Esophagus squamous epithelium (tissue), 5 donors: ENCODE results near the gene CBFA2T3. TPM values are rescaled to one million over a fixed set of nuclear protein-coding genes. Genes with fewer than 3 reads are reported as not detected.

Source experiments
- DNase-seq: peaks from one replicate; lab custom pipeline; 2025; lab: John Stamatoyannopoulos, UW
- H3K27ac ChIP-seq, 4 donors: fragments of 200-600 bp; sonication (generic); one replicate each; pipeline ENCODE4 v1.5.1; 2016 to 2019; ENCODE audit warnings: mild to moderate bottlenecking in 1 of 4
- H3K27me3 ChIP-seq, 4 donors: fragments of 200-600 bp; sonication (generic); 1 replicate in 3 of 4; 2 replicates in 1 of 4; pipeline versions ENCODE4 v1.5.1 to v1.6.0; 2017 to 2021; ENCODE audit warnings: antibody characterized with exemption in 1 of 4
- H3K36me3 ChIP-seq, 3 donors: fragments of 200-600 bp; sonication (generic); one replicate each; pipeline ENCODE4 v1.5.1; 2016 to 2019
- H3K4me1 ChIP-seq, 3 donors: fragments of 200-600 bp; sonication (generic); one replicate each; pipeline ENCODE4 v1.5.1; 2017 to 2019
- H3K4me3 ChIP-seq, 4 donors: fragments of 200-600 bp; sonication (generic); 1 replicate in 3 of 4; 2 replicates in 1 of 4; pipeline ENCODE4 v1.5.1; 2016 to 2019; ENCODE audit warnings: mild to moderate bottlenecking in 2 of 4, moderate library complexity in 1 of 4
- H3K9me3 ChIP-seq, 3 donors: fragments of 200-600 bp; sonication (generic); one replicate each; pipeline ENCODE4 v1.5.1; 2016 to 2019
- POLR2A ChIP-seq, 4 donors: fragments of 450-650 bp; IDR thresholded peaks; one replicate each; pipeline ENCODE4 v1.6.1; 2017; ENCODE audit warnings: antibody characterized with exemption in 4 of 4, mild to moderate bottlenecking in 4 of 4, moderate library complexity in 3 of 4
- WGBS, 2 donors: methylation state at CpG; one replicate each; pipeline ENCODE4 v1.1.5; 2018; 5-methylcytosine and 5-hydroxymethylcytosine counted together
- intact Hi-C: fragments of 100-400 bp; cut with DNase I; formaldehyde crosslinking; loops from one replicate; pipeline ENCODE4 v1.15.0; 2022
- total RNA-seq, 4 donors: library from RNA; depleted of rRNA; stranded (reverse); fragments of >200 nt; gene quantifications; one replicate each; pipeline ENCODE4 v1.1.0, GENCODE V29; 2016
- TF ChIP-seq, protein P1 (sequence below), 6 experiments: fragments of 450-650 bp in 4 of 6; fragments of 200-600 bp in 2 of 6; sonication (generic) in 2 of 6; IDR thresholded peaks; one replicate each; pipeline ENCODE4 v1.5.1; 2016 to 2019; ENCODE audit warnings: antibody characterized with exemption in 6 of 6, mild to moderate bottlenecking in 4 of 6, moderate library complexity in 4 of 6
- donor health status: DM: yes; HTN: yes; CAD: no.

CBFA2T3 gene
- total RNA-seq, 4 donors from 2014 or later: 0.18 to 2.7 (median 1.4) TPM

DNA sequence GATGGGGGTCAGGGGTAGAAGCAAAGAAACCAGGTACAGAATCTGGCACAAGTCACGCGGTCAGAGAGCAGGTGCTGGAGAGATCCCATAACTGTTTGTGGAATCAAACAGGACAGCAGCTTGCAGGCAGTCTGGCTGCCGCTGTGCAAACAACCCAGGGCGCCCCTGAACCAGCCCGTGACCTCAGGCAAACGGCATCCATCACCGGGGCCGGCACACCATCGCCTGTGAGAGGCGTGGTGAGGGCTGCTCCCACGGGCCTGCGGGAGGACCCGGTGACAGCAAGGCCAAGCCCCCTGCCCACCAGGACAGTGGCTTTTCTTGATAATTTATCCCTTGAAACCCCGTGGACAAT is 47.9 kb downstream of the CBFA2T3 start:
- Histone ChIP-seq H3K9me3 (no peaks in the 10 kb centered on the region), H3K27ac (no peak overlapping the region), H3K27me3 (peaks cover 0 to 78% (median 0%) of the 10 kb centered on the region in 4 donors), H3K4me1 (peaks cover 16 to 48% (median 21%) of the 10 kb centered on the region in 3 donors), H3K4me3 (no peak overlapping the region), H3K36me3 (no peaks in the 10 kb centered on the region)
- intact Hi-C loops: no loop called here
- TF ChIP-seq POLR2A (IDR thresholded peaks at IDR 0.05): no peak
- TF ChIP-seq, protein P1, sequence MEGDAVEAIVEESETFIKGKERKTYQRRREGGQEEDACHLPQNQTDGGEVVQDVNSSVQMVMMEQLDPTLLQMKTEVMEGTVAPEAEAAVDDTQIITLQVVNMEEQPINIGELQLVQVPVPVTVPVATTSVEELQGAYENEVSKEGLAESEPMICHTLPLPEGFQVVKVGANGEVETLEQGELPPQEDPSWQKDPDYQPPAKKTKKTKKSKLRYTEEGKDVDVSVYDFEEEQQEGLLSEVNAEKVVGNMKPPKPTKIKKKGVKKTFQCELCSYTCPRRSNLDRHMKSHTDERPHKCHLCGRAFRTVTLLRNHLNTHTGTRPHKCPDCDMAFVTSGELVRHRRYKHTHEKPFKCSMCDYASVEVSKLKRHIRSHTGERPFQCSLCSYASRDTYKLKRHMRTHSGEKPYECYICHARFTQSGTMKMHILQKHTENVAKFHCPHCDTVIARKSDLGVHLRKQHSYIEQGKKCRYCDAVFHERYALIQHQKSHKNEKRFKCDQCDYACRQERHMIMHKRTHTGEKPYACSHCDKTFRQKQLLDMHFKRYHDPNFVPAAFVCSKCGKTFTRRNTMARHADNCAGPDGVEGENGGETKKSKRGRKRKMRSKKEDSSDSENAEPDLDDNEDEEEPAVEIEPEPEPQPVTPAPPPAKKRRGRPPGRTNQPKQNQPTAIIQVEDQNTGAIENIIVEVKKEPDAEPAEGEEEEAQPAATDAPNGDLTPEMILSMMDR (IDR thresholded peaks at IDR 0.05): no peak
- DNase-seq: no peak
- WGBS, 2 donors: 49% methylated on average over 3 of the region's 14 CpGs; no CpG with 5 or more reads in 1 of the 2 donors

DNA sequence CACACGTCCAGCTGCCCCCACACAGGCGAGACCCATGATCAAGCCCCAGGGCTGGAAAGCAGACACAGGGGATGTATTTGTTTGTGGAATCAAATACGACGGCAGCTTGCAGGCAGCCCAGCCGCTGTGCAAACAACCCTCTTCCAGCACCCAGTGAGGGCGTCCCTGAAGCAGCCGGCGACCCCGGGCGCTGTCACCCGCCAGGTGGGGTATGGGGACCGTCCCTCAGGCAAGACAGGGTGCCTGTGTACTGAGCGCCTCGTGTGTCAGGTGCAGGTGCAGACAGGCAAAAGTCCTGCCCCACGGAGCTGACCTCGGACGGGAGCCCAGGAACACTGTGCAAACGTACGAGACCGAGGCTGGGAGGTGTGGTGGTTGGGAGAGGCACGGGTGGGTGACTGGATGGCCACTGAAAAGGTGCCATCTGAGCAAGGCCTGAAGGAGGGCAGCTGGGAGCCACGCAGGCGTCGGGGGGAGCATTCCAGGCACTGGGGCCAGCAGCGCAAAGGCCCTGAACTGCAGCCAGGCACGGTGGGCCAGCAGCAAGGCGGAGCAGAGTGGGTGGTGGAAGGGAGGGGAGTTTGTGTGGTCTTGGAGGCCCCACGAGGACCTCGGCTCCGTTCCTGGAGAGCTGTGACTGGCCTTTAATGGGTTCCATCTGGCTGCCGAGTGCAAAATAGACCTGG is 48.5 kb downstream of the CBFA2T3 start:
- intact Hi-C loops: no loop called here
- H3K4me1 ChIP-seq: peaks cover 16 to 54% (median 21%) of the 10 kb centered on the region in 3 donors
- H3K9me3 ChIP-seq: no peaks in the 10 kb centered on the region
- TF ChIP-seq, protein P1 (IDR thresholded peaks at IDR 0.05): no peak
- no peak for TF ChIP-seq POLR2A (IDR thresholded peaks at IDR 0.05)
- 32 to 54% methylated on average over 11 to 17 of the region's 31 CpGs for WGBS, 2 donors
- H3K36me3 ChIP-seq: no peaks in the 10 kb centered on the region
- no peak overlapping the region for H3K27ac ChIP-seq
- no peak for DNase-seq
- peaks cover 0 to 78% (median 0%) of the 10 kb centered on the region in 4 donors for H3K27me3 ChIP-seq
- no peak overlapping the region for H3K4me3 ChIP-seq

DNA sequence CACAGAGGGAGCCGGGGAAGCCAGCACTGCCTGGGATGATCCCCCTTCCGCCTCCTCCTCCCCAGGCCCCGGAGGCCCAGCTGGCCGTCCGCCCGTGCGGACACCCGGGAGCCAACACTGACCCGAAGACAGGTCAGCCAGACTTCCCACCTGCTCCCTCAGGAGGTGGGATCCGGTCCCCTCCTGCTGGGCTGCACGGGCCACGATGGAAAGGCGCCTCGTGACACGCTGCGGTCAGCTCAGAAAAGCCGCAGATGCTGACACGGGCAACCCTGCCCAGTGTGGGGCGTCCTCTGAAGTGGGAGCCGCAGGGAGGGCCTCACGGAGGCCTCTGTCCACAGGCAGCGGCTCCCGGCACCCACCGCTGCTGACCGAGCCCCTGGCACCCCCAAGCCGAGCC is 49.3 kb downstream of the CBFA2T3 start:
- H3K9me3 ChIP-seq: no peaks in the 10 kb centered on the region

DNA sequence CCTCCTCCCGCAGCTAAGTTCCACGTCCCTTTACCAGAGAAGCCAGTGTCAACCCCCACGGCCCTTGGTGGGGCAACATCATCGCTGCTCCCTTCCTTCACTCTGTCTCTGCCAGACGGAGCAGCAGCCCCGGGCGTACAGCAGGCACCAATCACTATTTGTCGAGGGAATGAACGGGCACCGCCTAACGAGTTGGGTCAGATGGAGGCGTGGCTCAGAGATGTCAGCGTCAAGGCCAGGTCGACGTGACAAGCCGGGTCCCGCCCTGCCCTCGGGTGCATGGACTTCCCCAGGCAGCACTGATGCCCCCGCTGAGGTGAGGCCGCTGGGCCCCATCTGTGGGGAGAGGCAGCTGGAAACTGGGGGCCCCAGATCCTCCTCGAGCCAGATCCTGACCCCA is 50.0 kb downstream of the CBFA2T3 start:
- WGBS, 2 donors: 60% methylated on average over 4 of the region's 21 CpGs; no CpG with 5 or more reads in 1 of the 2 donors

More for the DNA sequence above, 49.3 kb downstream of the CBFA2T3 start:
- peaks cover 0 to 79% (median 0%) of the 10 kb centered on the region in 4 donors for H3K27me3 ChIP-seq
- H3K4me1 ChIP-seq: peaks cover 16 to 62% (median 29%) of the 10 kb centered on the region in 3 donors
- H3K36me3 ChIP-seq: no peaks in the 10 kb centered on the region
- no peak overlapping the region for H3K4me3 ChIP-seq
- intact Hi-C loops: no loop called here
- no peak for TF ChIP-seq POLR2A (IDR thresholded peaks at IDR 0.05)
- 20 to 60% methylated on average over 1 to 2 of the region's 26 CpGs for WGBS, 2 donors
- DNase-seq: no peak
- H3K27ac ChIP-seq: no peak overlapping the region

DNA sequence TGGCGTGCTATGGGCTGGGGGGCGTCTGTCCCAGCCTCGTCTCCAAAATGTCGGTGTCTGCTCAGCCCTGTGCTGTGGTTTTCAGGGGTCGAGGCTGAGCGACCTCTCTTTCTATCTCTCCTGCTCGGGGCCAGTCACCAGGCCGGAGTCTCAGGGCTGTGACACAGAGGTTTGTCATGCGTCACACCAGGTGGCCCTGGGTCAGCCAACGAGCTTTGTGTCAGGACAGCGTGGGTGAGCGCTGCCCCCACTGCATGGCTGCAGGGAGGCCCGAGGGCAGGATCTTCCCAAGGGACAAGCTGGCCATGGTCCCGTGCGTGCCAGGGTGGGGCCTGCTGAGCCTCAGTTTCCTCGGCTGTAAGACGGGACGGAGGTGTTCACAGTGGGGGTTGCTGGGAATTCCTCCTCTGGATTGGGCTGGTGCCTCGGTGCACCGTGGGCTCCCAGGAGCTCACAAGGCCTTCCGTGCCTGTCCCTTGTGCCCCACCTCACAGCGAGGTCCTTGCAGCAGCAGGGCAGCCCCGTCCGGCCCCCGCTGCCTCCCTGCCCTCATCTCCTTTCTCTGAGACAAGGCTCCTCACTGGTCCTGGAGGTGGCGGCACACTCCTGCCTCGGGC is 50.5 kb downstream of the CBFA2T3 start:
- Histone ChIP-seq H3K27me3 (peaks cover 0 to 67% (median 0%) of the 10 kb centered on the region in 4 donors), H3K4me1 (peaks cover 26 to 74% (median 40%) of the 10 kb centered on the region in 3 donors), H3K4me3 (no peak overlapping the region), H3K27ac (no peak overlapping the region), H3K9me3 (no peaks in the 10 kb centered on the region), H3K36me3 (no peaks in the 10 kb centered on the region)
- intact Hi-C loops: no loop called here
- 68 to 75% methylated on average over 1 to 9 of the region's 27 CpGs for WGBS, 2 donors
- TF ChIP-seq, protein P1 (IDR thresholded peaks at IDR 0.05): no peak
- no peak for TF ChIP-seq POLR2A (IDR thresholded peaks at IDR 0.05)
- no peak for DNase-seq

More for the DNA sequence above, 50.0 kb downstream of the CBFA2T3 start:
- H3K9me3 ChIP-seq: no peaks in the 10 kb centered on the region
- H3K27ac ChIP-seq: no peak overlapping the region
- no peaks in the 10 kb centered on the region for H3K36me3 ChIP-seq
- no peak overlapping the region for H3K4me3 ChIP-seq
- peaks cover 21 to 69% (median 34%) of the 10 kb centered on the region in 3 donors for H3K4me1 ChIP-seq
- intact Hi-C loops: no loop called here
- H3K27me3 ChIP-seq: peaks cover 0 to 72% (median 0%) of the 10 kb centered on the region in 4 donors
- TF ChIP-seq, protein P1 (IDR thresholded peaks at IDR 0.05): no peak
- peak in 1 of 4 donors; percentile 14 for TF ChIP-seq POLR2A (IDR thresholded peaks at IDR 0.05)
- DNase-seq: no peak
